Mucosa of gallbladder (tissue), 1 donor: Measurements from ENCODE around the gene RAD51B. TPM values are rescaled to one million over a fixed set of nuclear protein-coding genes. Genes with fewer than 3 reads are reported as not detected.

ENCODE experiments used
- DNase-seq: peaks from one replicate; pipeline ENCODE4 v3.0.0-alpha.2; 2020; ENCODE audit warnings: low spot score
- total RNA-seq: library from RNA; stranded (reverse); gene quantifications from one replicate; pipeline ENCODE4 v1.2.1, GENCODE V29; 2021
- donor health status: DM: no; HTN: no; CAD: no.

Gene RAD51B
- total RNA-seq, 1 donor from 2014 or later, result 18.5 TPM

GRCh38 chr14:68322940-68323620 is 503.5 kb downstream of the RAD51B start:
- no peak for DNase-seq

GRCh38 chr14:68325267-68325807 is 505.8 kb downstream of the RAD51B start:
- no peak for DNase-seq

- DNase-seq, result no peak
Measured at GRCh38 chr14:68327231-68327630, 507.7 kb downstream of the RAD51B start.

GRCh38 chr14:68328509-68328908 is 508.9 kb downstream of the RAD51B start:
- no peak for DNase-seq

- no peak for DNase-seq
Measured at GRCh38 chr14:68331426-68331825, 511.8 kb downstream of the RAD51B start.

GRCh38 chr14:68331991-68332390 is 512.4 kb downstream of the RAD51B start:
- DNase-seq, result no peak

GRCh38 chr14:68333262-68333661 is 513.7 kb downstream of the RAD51B start:
- no peak for DNase-seq

- DNase-seq, result no peak
Measured at GRCh38 chr14:68335312-68335711, 515.7 kb downstream of the RAD51B start.

- DNase-seq, result no peak
Measured at GRCh38 chr14:68336165-68336564, 516.6 kb downstream of the RAD51B start.

GRCh38 chr14:68337279-68337678 is 517.7 kb downstream of the RAD51B start:
- no peak for DNase-seq

- no peak for DNase-seq
Measured at GRCh38 chr14:68340262-68340661, 520.7 kb downstream of the RAD51B start.

GRCh38 chr14:68341411-68342212 is 522.0 kb downstream of the RAD51B start:
- DNase-seq, result no peak

- no peak for DNase-seq
Measured at GRCh38 chr14:68342216-68342763, 522.7 kb downstream of the RAD51B start.

GRCh38 chr14:68343534-68344118 is 524.0 kb downstream of the RAD51B start:
- DNase-seq, result no peak

GRCh38 chr14:68345738-68346137 is 526.2 kb downstream of the RAD51B start:
- no peak for DNase-seq

- no peak for DNase-seq
Measured at GRCh38 chr14:68346556-68347343, 527.2 kb downstream of the RAD51B start.

GRCh38 chr14:68349900-68350629 is 530.5 kb downstream of the RAD51B start:
- no peak for DNase-seq

- no peak for DNase-seq
Measured at GRCh38 chr14:68355415-68355814, 535.8 kb downstream of the RAD51B start.

GRCh38 chr14:68357777-68358176 is 538.2 kb downstream of the RAD51B start:
- DNase-seq, result no peak

GRCh38 chr14:68358500-68358899 is 538.9 kb downstream of the RAD51B start:
- no peak for DNase-seq
